ENCODE data around the gene BCHE.

- no peak for TF ChIP-seq POLR2A (IDR thresholded peaks at IDR 0.05)
- TF ChIP-seq, protein P1, sequence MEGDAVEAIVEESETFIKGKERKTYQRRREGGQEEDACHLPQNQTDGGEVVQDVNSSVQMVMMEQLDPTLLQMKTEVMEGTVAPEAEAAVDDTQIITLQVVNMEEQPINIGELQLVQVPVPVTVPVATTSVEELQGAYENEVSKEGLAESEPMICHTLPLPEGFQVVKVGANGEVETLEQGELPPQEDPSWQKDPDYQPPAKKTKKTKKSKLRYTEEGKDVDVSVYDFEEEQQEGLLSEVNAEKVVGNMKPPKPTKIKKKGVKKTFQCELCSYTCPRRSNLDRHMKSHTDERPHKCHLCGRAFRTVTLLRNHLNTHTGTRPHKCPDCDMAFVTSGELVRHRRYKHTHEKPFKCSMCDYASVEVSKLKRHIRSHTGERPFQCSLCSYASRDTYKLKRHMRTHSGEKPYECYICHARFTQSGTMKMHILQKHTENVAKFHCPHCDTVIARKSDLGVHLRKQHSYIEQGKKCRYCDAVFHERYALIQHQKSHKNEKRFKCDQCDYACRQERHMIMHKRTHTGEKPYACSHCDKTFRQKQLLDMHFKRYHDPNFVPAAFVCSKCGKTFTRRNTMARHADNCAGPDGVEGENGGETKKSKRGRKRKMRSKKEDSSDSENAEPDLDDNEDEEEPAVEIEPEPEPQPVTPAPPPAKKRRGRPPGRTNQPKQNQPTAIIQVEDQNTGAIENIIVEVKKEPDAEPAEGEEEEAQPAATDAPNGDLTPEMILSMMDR (IDR thresholded peaks at IDR 0.05) = no peak
These were observed 31.2 kb downstream of the BCHE start for GRCh38 chr3:165805946-165806561.

All from thyroid gland (tissue), 4 donors.